IMR-90 (cell line): ENCODE measurements around the gene THAP2.

ENCODE experiments used
- CTCF ChIP-seq: conservative IDR thresholded peaks from 2 replicates; pipeline ENCODE4 v1.5.1; 2012; ENCODE audit warnings: mild to moderate bottlenecking, low read depth, low read length, improper control_type of control experiment
- NFE2L2 ChIP-seq: fragments of 150-350 bp; IDR thresholded peaks from 2 replicates; pipeline ENCODE4 v1.6.1; 2016; ENCODE audit warnings: low read depth, mild to moderate bottlenecking, low read length
- POLR2A ChIP-seq: IDR thresholded peaks from 2 replicates; pipeline ENCODE4 v1.6.1; 2012; ENCODE audit warnings: mild to moderate bottlenecking, low read depth, low read length
- RAD21 ChIP-seq: IDR thresholded peaks from 2 replicates; pipeline ENCODE4 v1.6.1; 2012; ENCODE audit warnings: low read length, improper control_type of control experiment
- RFX5 ChIP-seq: IDR thresholded peaks from 2 replicates; pipeline ENCODE4 v1.8.0; 2012; ENCODE audit warnings: low read depth, mild to moderate bottlenecking, low read length, moderate library complexity

GRCh38 chr12:71641390-71641789 lies 22.7 kb upstream of the THAP2 start:
- TF ChIP-seq POLR2A: no peak
- TF ChIP-seq RFX5: no peak
- TF ChIP-seq RAD21: no peak
- TF ChIP-seq CTCF: no peak
- no peak for TF ChIP-seq NFE2L2
